Hepatocyte (in vitro differentiated cells): ENCODE results near the gene NGFR. TPM values are rescaled to one million over a fixed set of nuclear protein-coding genes. Genes with fewer than 3 reads are reported as not detected.

Experiments
- DNase-seq: peaks from one replicate; pipeline ENCODE4 v3.0.0-alpha.2; 2016; ENCODE audit warnings: low spot score
- H2AFZ ChIP-seq: fragments of 200-600 bp; sonication (generic); 2 replicates; pipeline ENCODE4 v1.6.0; 2016; ENCODE audit warnings: antibody characterized with exemption, mild to moderate bottlenecking
- H3K27ac ChIP-seq: fragments of 200-600 bp; sonication (generic); 2 replicates; pipeline ENCODE4 v1.5.1; 2016; ENCODE audit warnings: mild to moderate bottlenecking
- H3K27me3 ChIP-seq: fragments of 200-600 bp; sonication (generic); 2 replicates; pipeline ENCODE4 v1.6.1; 2016
- H3K36me3 ChIP-seq: fragments of 200-600 bp; sonication (generic); replicated peaks from 2 replicates; pipeline ENCODE4 v1.5.1; 2016; ENCODE audit warnings: low read depth; ENCODE audit not compliant: insufficient read depth
- H3K4me1 ChIP-seq: fragments of 200-600 bp; sonication (generic); 2 replicates; pipeline ENCODE4 v1.5.1; 2016; ENCODE audit warnings: mild to moderate bottlenecking, moderate library complexity; ENCODE audit not compliant: insufficient read depth
- H3K4me2 ChIP-seq: fragments of 200-600 bp; sonication (generic); 2 replicates; pipeline ENCODE4 v1.6.0; 2016
- H3K4me3 ChIP-seq: fragments of 200-600 bp; sonication (generic); 2 replicates; pipeline ENCODE4 v1.5.1; 2016; ENCODE audit warnings: mild to moderate bottlenecking
- H3K79me2 ChIP-seq: fragments of 200-600 bp; sonication (generic); 2 replicates; pipeline ENCODE4 v1.6.0; 2017; ENCODE audit warnings: mild to moderate bottlenecking
- H3K9me2 ChIP-seq: fragments of 200-600 bp; sonication (generic); replicated peaks from 2 replicates; pipeline ENCODE4 v1.6.0; 2017; ENCODE audit warnings: mild to moderate bottlenecking; ENCODE audit not compliant: insufficient read depth
- H3K9me3 ChIP-seq: fragments of 200-600 bp; sonication (generic); 2 replicates; pipeline ENCODE4 v1.5.1; 2016; ENCODE audit warnings: low read depth, mild to moderate bottlenecking
- H4K20me1 ChIP-seq: fragments of 200-600 bp; sonication (generic); 2 replicates; pipeline ENCODE4 v1.6.0; 2016; ENCODE audit warnings: mild to moderate bottlenecking; ENCODE audit not compliant: insufficient read depth, poor library complexity, severe bottlenecking
- EZH2 ChIP-seq: fragments of 200-600 bp; sonication (generic); IDR thresholded peaks from 2 replicates; pipeline ENCODE4 v1.6.1; 2016; ENCODE audit warnings: antibody characterized with exemption, mild to moderate bottlenecking, borderline replicate concordance
- EZH2phosphoT487 ChIP-seq: fragments of 200-600 bp; sonication (generic); IDR thresholded peaks from one replicate; pipeline ENCODE4 v1.6.1; 2018; ENCODE audit warnings: antibody characterized with exemption, mild to moderate bottlenecking, low read depth, moderate library complexity; ENCODE audit not compliant: unreplicated experiment, severe bottlenecking
- WGBS: methylation state at CpG from one replicate; pipeline ENCODE4 v1.1.6; 2016; ENCODE audit warnings: low lambda C conversion rate; ENCODE audit errors: missing lambda C conversion rate; 5-methylcytosine and 5-hydroxymethylcytosine counted together
- polyA plus RNA-seq: library from polyadenylated mRNA; unstranded; fragments of >200 nt; fragmentation: Nextera tagmentation; extraction: Ambion mirVana; gene quantifications from 2 replicates; pipeline ENCODE4 v1.2.1, GENCODE V29; 2016
- total RNA-seq: library from RNA; depleted of rRNA; stranded (reverse); fragments of >200 nt; gene quantifications from 2 replicates; pipeline ENCODE4 v1.2.3, GENCODE V29; 2014
- TF ChIP-seq, protein P1 (sequence below): fragments of 200-600 bp; sonication (generic); IDR thresholded peaks from 2 replicates; pipeline ENCODE4 v1.5.1; 2016; ENCODE audit warnings: antibody characterized with exemption, mild to moderate bottlenecking; ENCODE audit not compliant: poor library complexity

Gene NGFR
- total and polyA plus RNA-seq, 2 experiments from 2014 or later = 3.6 to 5.6 TPM

DNA sequence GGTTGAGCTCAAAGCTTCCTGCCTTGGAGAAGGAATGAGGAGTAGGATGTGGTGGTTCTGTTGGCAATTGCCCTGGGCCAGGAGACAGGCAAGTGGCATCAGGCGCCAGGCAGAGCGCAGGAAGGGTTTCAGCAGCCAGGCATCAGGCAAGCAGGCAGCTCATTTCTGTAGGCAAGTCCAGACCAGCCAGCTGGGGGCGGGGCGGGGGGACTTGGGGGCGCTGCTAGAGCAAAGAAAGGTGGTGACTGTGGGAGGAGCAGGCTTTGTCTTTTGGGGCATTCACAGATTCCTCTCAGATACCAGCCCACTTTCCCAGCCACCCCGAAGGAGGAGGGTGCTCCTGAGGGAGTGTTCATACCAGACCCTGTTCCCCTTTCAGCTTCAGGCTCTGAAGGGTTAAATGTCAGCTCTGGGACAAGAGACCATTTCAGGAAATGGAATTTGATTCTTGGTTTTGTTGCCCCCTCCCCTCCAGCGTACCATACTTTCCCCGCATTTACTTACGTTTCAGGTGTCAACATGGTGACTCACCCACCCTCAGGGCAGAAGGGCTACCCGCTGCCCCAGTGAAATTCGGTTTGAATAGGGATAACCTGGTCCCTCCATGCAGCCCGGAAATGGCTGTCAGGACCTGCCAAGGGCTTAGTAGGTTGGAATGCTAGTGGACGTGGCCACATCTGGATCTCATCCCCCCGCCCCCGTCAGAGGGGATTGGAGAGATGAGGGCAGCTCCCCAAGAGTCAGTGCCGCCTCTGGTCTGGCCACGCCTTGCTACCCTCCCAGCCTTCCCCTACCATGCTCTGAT, 13.2 kb downstream of the NGFR start:
- no peaks in the 10 kb centered on the region for H3K36me3 ChIP-seq
- H3K9me3 ChIP-seq = no peaks in the 10 kb centered on the region
- no peaks in the 10 kb centered on the region for H3K9me2 ChIP-seq
- H3K4me3 ChIP-seq = no peak overlapping the region
- no peak for TF ChIP-seq EZH2
- H3K27ac ChIP-seq = peak overlapping the region; percentile 63
- 19% methylated on average over 16 of the region's 17 CpGs for WGBS
- H2AFZ ChIP-seq = no peak overlapping the region
- H4K20me1 ChIP-seq = no peaks in the 10 kb centered on the region
- DNase-seq = peak; percentile 64
- no peaks in the 10 kb centered on the region for H3K79me2 ChIP-seq
- H3K27me3 ChIP-seq = no peaks in the 10 kb centered on the region
- peak overlapping the region; percentile 12 for H3K4me2 ChIP-seq
- peaks cover 13% of the 10 kb centered on the region for H3K4me1 ChIP-seq

DNA sequence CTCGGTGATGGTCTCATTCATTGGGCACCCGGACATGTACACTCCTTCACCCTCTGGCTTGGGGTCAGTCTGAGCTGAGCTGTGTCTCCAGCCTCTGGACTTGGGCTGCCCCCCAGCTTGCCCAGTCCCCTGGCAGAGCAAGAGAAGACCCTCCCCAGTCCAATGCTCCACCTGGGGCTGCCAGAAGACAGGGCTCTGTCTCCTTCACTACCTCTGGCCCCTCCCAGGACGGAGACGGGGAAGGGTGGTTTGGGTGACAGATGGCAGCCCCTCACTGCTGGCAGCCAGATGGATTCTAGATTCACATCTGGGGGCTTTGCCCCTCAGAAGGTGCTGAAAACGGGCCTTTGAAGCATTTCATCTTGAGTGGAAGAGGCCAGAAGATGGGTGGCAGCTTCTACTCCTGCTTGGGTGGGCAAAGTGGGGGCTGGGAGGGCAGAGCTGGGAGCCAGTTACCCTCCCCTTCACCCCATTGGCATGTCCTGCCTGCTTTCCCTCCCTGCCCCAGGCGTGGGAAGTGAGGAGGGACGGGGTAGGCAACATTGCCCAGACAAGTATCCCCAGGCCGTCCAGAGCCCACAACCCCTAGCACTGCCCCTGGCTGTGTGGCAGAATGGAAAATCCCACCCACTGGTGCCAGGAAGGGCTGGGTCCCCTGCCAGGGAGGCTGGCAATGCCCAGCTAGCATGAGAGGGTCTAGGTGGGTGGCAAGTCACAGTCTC, 13.9 kb downstream of the NGFR start:
- WGBS = 56% methylated on average over 8 of the region's 8 CpGs
- TF ChIP-seq EZH2 (no peak), EZH2phosphoT487 (no peak)
- TF ChIP-seq, protein P1, sequence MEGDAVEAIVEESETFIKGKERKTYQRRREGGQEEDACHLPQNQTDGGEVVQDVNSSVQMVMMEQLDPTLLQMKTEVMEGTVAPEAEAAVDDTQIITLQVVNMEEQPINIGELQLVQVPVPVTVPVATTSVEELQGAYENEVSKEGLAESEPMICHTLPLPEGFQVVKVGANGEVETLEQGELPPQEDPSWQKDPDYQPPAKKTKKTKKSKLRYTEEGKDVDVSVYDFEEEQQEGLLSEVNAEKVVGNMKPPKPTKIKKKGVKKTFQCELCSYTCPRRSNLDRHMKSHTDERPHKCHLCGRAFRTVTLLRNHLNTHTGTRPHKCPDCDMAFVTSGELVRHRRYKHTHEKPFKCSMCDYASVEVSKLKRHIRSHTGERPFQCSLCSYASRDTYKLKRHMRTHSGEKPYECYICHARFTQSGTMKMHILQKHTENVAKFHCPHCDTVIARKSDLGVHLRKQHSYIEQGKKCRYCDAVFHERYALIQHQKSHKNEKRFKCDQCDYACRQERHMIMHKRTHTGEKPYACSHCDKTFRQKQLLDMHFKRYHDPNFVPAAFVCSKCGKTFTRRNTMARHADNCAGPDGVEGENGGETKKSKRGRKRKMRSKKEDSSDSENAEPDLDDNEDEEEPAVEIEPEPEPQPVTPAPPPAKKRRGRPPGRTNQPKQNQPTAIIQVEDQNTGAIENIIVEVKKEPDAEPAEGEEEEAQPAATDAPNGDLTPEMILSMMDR = no peak
- Histone ChIP-seq H3K79me2 (no peaks in the 10 kb centered on the region), H3K27me3 (no peaks in the 10 kb centered on the region), H3K4me1 (peaks cover 13% of the 10 kb centered on the region), H3K9me2 (no peaks in the 10 kb centered on the region), H2AFZ (no peak overlapping the region), H3K4me3 (no peak overlapping the region), H3K9me3 (no peaks in the 10 kb centered on the region), H4K20me1 (no peaks in the 10 kb centered on the region), H3K36me3 (no peaks in the 10 kb centered on the region), H3K27ac (peak overlapping the region; percentile 63), H3K4me2 (peak overlapping the region; percentile 12)
- DNase-seq = no peak

DNA sequence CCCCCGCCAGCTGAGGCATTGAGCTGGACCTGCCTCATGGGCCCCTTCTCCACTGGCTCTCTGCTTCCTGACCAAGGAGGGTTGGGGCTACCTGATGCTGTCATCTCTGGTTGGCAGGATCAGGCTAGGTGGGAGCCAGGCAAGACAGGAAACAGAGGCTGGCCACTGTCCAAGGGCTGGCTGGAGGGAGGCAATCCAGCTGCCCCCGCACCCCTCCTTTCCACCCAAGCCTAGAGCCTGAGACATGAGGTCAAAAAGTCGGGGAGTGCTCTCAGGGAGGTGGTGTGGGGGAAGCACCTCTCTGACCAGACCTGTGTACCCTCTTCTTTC, 14.5 kb downstream of the NGFR start:
- DNase-seq = no peak
- H3K27ac ChIP-seq = peak overlapping the region; percentile 12
- H2AFZ ChIP-seq = no peak overlapping the region
- H3K79me2 ChIP-seq = no peaks in the 10 kb centered on the region
- H3K4me1 ChIP-seq = peaks cover 16% of the 10 kb centered on the region
- H3K4me3 ChIP-seq = no peak overlapping the region
- no peaks in the 10 kb centered on the region for H3K27me3 ChIP-seq
- H3K36me3 ChIP-seq = no peaks in the 10 kb centered on the region
- H3K9me2 ChIP-seq = no peaks in the 10 kb centered on the region
- H3K9me3 ChIP-seq = no peaks in the 10 kb centered on the region
- no peak overlapping the region for H3K4me2 ChIP-seq
- TF ChIP-seq EZH2 (no peak), EZH2phosphoT487 (no peak)
- TF ChIP-seq, protein P1 = no peak
- WGBS = 97% methylated on average over 3 of the region's 3 CpGs
- H4K20me1 ChIP-seq = no peaks in the 10 kb centered on the region

DNA sequence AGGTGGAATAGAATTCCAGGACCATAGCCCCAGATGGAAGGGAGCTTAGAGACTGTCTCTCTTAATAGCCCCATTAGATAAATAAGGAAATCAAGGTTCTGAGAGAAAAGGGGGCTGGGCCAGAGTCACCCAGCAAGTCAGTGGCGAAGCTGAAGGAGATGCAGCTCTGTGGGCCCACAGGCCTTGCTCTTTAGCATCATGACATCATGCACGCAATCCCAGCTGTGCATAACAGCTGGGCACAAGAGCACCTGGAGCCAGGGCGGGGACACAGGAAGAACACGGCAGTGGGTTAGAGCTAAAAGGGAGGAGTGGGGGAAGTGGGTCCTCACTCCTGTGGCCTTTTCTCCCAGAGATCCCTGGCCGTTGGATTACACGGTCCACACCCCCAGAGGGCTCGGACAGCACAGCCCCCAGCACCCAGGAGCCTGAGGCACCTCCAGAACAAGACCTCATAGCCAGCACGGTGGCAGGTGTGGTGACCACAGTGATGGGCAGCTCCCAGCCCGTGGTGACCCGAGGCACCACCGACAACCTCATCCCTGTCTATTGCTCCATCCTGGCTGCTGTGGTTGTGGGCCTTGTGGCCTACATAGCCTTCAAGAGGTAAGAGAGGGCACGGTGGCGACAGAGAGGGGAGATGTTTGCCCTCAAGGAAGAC, 15.1 kb downstream of the NGFR start:
- H3K4me2 ChIP-seq = no peak overlapping the region
- no peak overlapping the region for H2AFZ ChIP-seq
- H3K27me3 ChIP-seq = no peaks in the 10 kb centered on the region
- no peak overlapping the region for H3K4me3 ChIP-seq
- no peak for DNase-seq
- no peaks in the 10 kb centered on the region for H3K36me3 ChIP-seq
- H3K9me2 ChIP-seq = no peaks in the 10 kb centered on the region
- peak overlapping the region; percentile 12 for H3K27ac ChIP-seq
- no peaks in the 10 kb centered on the region for H3K79me2 ChIP-seq
- 94% methylated on average over 13 of the region's 13 CpGs for WGBS
- peaks cover 21% of the 10 kb centered on the region for H3K4me1 ChIP-seq
- H3K9me3 ChIP-seq = no peaks in the 10 kb centered on the region
- TF ChIP-seq, protein P1 = no peak
- TF ChIP-seq EZH2 (no peak), EZH2phosphoT487 (no peak)
- no peaks in the 10 kb centered on the region for H4K20me1 ChIP-seq
